ENCODE data around the gene FOXO1.
A peak's percentile ranks its signal among the peaks of the same experiment; 100 is the strongest.

FOXO1 gene

DNA sequence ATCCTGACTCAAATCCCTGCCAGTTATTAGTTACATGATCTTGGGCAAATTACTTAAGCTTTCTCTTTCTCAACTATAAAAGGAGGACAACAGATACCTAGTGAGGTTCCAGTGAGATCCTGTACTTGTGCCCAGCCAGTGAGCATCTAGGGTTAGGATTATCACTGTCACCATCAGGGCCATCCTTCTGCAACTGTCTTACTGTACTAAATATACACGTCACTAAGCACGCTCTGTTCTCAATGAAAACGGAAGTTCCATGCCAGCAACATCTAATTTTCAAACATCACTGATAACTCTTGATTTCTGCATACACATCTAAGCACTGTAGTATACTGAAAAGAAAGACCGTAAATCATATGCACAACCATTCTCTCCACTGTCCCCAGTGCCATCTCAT lies 70.0 kb downstream of the FOXO1 start:
- Histone ChIP-seq H3K4ac (ENCODE audit: low read depth, low read length) (peak overlapping the region; percentile 60), H3K9me3 (ENCODE audit: insufficient read depth, low read depth, low read length) (no peaks in the 10 kb centered on the region), H3K27ac (ENCODE audit: low read depth, low read length) (no peak overlapping the region), H3K23ac (ENCODE audit: low read length) (no peak overlapping the region), H2BK5ac (ENCODE audit: low read depth, low read length, poor library complexity) (no peak overlapping the region), H4K8ac (ENCODE audit: low read depth, low read length) (no peak overlapping the region), H3K36me3 (ENCODE audit: control insufficient read depth in 1 of 2, insufficient read depth in 2 of 2, low read length in 2 of 2) (no peaks in the 10 kb centered on the region), H3K4me3 (ENCODE audit: low read depth, low read length) (no peak overlapping the region), H2BK120ac (ENCODE audit: insufficient read depth, low read length, poor library complexity) (no peak overlapping the region), H3K14ac (ENCODE audit: low read length) (no peak overlapping the region), H3K9ac (ENCODE audit: low read length) (no peak overlapping the region), H3K79me2 (ENCODE audit: control insufficient read depth, insufficient read depth, low read length, poor library complexity) (peaks cover 9% of the 10 kb centered on the region), H3K4me2 (ENCODE audit: low read length) (no peak overlapping the region), H3K79me1 (ENCODE audit: low read length) (peaks cover 5% of the 10 kb centered on the region), H4K91ac (ENCODE audit: low read depth, low read length) (no peak overlapping the region), H2AFZ (ENCODE audit: insufficient read depth, low read length, poor library complexity) (no peak overlapping the region), H3K18ac (ENCODE audit: low read length) (no peak overlapping the region), H2BK12ac (ENCODE audit: low read length) (no peak overlapping the region), H4K12ac (ENCODE audit: low read depth, low read length) (no peak overlapping the region), H3K4me1 (ENCODE audit: control insufficient read depth in 1 of 2, insufficient read depth in 2 of 2, low read length in 2 of 2) (peaks cover 8 to 23% of the 10 kb centered on the region in 2 experiments), H3K27me3 (ENCODE audit: insufficient read depth, low read length) (no peaks in the 10 kb centered on the region), H2AK5ac (ENCODE audit: low read length) (no peak overlapping the region)
- no peak for DNase-seq
- no CpG with 5 or more reads among the region's 4 CpGs for WGBS (ENCODE audit: extremely low coverage, insufficient coverage, insufficient read length)

DNA sequence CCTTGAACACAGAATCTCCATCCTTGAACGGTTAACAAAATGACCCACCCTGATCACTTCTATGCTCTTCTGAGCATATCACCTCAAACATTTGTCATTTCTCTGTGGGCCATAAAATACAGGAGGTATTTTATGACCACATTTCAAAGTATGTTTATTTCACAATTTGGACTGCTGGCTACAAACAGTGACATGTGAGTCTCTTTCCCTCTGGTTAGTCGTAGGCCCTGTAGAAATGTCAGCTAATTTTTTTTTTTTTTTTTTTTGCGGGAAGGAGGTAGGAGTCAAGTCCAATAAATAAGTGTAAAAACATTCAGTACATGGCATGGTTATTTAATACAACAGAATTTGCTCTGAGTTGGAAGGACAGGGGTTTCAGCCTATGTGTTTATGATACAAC lies 70.7 kb downstream of the FOXO1 start:
- H3K23ac ChIP-seq (ENCODE audit: low read length) = no peak overlapping the region
- no CpG with 5 or more reads among the region's 3 CpGs for WGBS (ENCODE audit: extremely low coverage, insufficient coverage, insufficient read length)

DNA sequence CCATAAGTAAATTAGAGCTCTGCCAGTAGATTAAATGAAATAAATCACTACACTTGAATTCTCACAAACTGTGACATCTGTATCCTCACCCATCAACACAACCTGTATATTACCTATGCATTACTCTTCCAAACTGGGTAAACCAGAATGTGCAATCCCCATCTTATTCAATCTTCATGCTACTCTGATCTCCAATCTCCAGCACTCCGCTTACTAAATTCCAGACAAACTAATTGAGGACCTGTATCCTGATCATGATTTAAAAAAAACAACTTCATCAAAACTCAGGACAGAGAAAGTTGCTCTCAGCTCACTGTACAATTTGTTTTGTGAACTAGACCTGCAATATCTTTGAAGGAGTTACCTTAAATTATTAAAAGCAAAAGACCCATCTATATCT lies 74.4 kb downstream of the FOXO1 start:
- H4K8ac ChIP-seq (ENCODE audit: low read depth, low read length) = no peak overlapping the region
- H3K4ac ChIP-seq (ENCODE audit: low read depth, low read length) = peak overlapping the region; percentile 73
- H3K18ac ChIP-seq (ENCODE audit: low read length) = no peak overlapping the region
- peaks cover 11 to 28% of the 10 kb centered on the region in 2 experiments for H3K4me1 ChIP-seq (ENCODE audit: control insufficient read depth in 1 of 2, insufficient read depth in 2 of 2, low read length in 2 of 2)
- no peak overlapping the region for H2BK12ac ChIP-seq (ENCODE audit: low read length)
- H3K79me2 ChIP-seq (ENCODE audit: control insufficient read depth, insufficient read depth, low read length, poor library complexity) = peaks cover 11% of the 10 kb centered on the region
- no peak overlapping the region for H4K91ac ChIP-seq (ENCODE audit: low read depth, low read length)
- no peak overlapping the region for H2AK5ac ChIP-seq (ENCODE audit: low read length)
- no peak overlapping the region for H3K4me2 ChIP-seq (ENCODE audit: low read length)
- no peak overlapping the region for H3K14ac ChIP-seq (ENCODE audit: low read length)
- H2BK5ac ChIP-seq (ENCODE audit: low read depth, low read length, poor library complexity) = no peak overlapping the region
- H3K4me3 ChIP-seq (ENCODE audit: low read depth, low read length) = no peak overlapping the region
- H3K36me3 ChIP-seq (ENCODE audit: control insufficient read depth in 1 of 2, insufficient read depth in 2 of 2, low read length in 2 of 2) = no peaks in the 10 kb centered on the region
- H4K12ac ChIP-seq (ENCODE audit: low read depth, low read length) = no peak overlapping the region
- no peak overlapping the region for H3K9ac ChIP-seq (ENCODE audit: low read length)
- no CpG with 5 or more reads among the region's 1 CpG for WGBS (ENCODE audit: extremely low coverage, insufficient coverage, insufficient read length)
- DNase-seq = peak in 1 of 2 donors; percentile 72
- H2AFZ ChIP-seq (ENCODE audit: insufficient read depth, low read length, poor library complexity) = no peak overlapping the region
- peaks cover 5% of the 10 kb centered on the region for H3K79me1 ChIP-seq (ENCODE audit: low read length)
- H3K27ac ChIP-seq (ENCODE audit: low read depth, low read length) = no peak overlapping the region
- no peaks in the 10 kb centered on the region for H3K27me3 ChIP-seq (ENCODE audit: insufficient read depth, low read length)
- H3K9me3 ChIP-seq (ENCODE audit: insufficient read depth, low read depth, low read length) = no peaks in the 10 kb centered on the region
- H3K23ac ChIP-seq (ENCODE audit: low read length) = no peak overlapping the region
- no peak overlapping the region for H2BK120ac ChIP-seq (ENCODE audit: insufficient read depth, low read length, poor library complexity)

More for the DNA sequence above, 70.7 kb downstream of the FOXO1 start:
- Histone ChIP-seq H3K4me2 (ENCODE audit: low read length) (no peak overlapping the region), H3K79me1 (ENCODE audit: low read length) (peaks cover 5% of the 10 kb centered on the region), H4K91ac (ENCODE audit: low read depth, low read length) (no peak overlapping the region), H3K27me3 (ENCODE audit: insufficient read depth, low read length) (no peaks in the 10 kb centered on the region), H2AK5ac (ENCODE audit: low read length) (no peak overlapping the region), H2BK5ac (ENCODE audit: low read depth, low read length, poor library complexity) (no peak overlapping the region), H3K9me3 (ENCODE audit: insufficient read depth, low read depth, low read length) (no peaks in the 10 kb centered on the region), H3K4me1 (ENCODE audit: control insufficient read depth in 1 of 2, insufficient read depth in 2 of 2, low read length in 2 of 2) (peaks cover 12 to 29% of the 10 kb centered on the region in 2 experiments), H3K18ac (ENCODE audit: low read length) (no peak overlapping the region), H3K36me3 (ENCODE audit: control insufficient read depth in 1 of 2, insufficient read depth in 2 of 2, low read length in 2 of 2) (no peaks in the 10 kb centered on the region), H3K27ac (ENCODE audit: low read depth, low read length) (no peak overlapping the region), H3K4me3 (ENCODE audit: low read depth, low read length) (no peak overlapping the region), H3K14ac (ENCODE audit: low read length) (no peak overlapping the region), H2AFZ (ENCODE audit: insufficient read depth, low read length, poor library complexity) (no peak overlapping the region), H3K4ac (ENCODE audit: low read depth, low read length) (peak overlapping the region; percentile 27), H4K8ac (ENCODE audit: low read depth, low read length) (no peak overlapping the region), H4K12ac (ENCODE audit: low read depth, low read length) (no peak overlapping the region), H2BK120ac (ENCODE audit: insufficient read depth, low read length, poor library complexity) (no peak overlapping the region), H3K79me2 (ENCODE audit: control insufficient read depth, insufficient read depth, low read length, poor library complexity) (peaks cover 13% of the 10 kb centered on the region), H3K9ac (ENCODE audit: low read length) (no peak overlapping the region), H2BK12ac (ENCODE audit: low read length) (no peak overlapping the region)
- peak in 1 of 2 donors; percentile 81 for DNase-seq

DNA sequence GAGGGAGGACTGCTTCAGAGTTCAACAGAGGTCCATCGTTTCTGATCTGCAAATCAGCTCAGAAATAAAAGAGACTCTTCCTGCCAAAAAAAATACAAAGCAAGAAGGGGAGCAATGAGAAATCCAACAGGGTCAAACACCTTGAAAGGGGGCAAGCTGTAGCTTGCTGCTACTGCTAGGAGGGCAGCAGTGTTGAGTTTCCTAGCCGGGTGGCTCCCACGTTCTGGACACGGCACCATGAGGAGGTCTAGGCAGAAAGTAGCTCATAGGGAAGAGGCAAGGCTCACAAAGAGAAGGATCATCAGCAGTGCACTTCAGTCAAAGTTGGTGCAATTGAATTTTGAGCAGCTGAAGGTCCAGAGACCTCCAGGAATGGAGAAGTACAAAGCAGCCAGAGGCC lies 75.3 kb downstream of the FOXO1 start:
- Histone ChIP-seq H2BK12ac (ENCODE audit: low read length) (no peak overlapping the region), H3K4me2 (ENCODE audit: low read length) (no peak overlapping the region), H3K23ac (ENCODE audit: low read length) (no peak overlapping the region), H3K36me3 (ENCODE audit: control insufficient read depth in 1 of 2, insufficient read depth in 2 of 2, low read length in 2 of 2) (no peaks in the 10 kb centered on the region), H4K91ac (ENCODE audit: low read depth, low read length) (no peak overlapping the region), H3K9me3 (ENCODE audit: insufficient read depth, low read depth, low read length) (no peaks in the 10 kb centered on the region), H3K4me1 (ENCODE audit: control insufficient read depth in 1 of 2, insufficient read depth in 2 of 2, low read length in 2 of 2) (peaks cover 17 to 31% of the 10 kb centered on the region in 2 experiments), H3K27me3 (ENCODE audit: insufficient read depth, low read length) (no peaks in the 10 kb centered on the region), H2AK5ac (ENCODE audit: low read length) (no peak overlapping the region), H2AFZ (ENCODE audit: insufficient read depth, low read length, poor library complexity) (no peak overlapping the region), H2BK120ac (ENCODE audit: insufficient read depth, low read length, poor library complexity) (no peak overlapping the region), H3K27ac (ENCODE audit: low read depth, low read length) (no peak overlapping the region), H3K4me3 (ENCODE audit: low read depth, low read length) (no peak overlapping the region), H3K79me1 (ENCODE audit: low read length) (peaks cover 7% of the 10 kb centered on the region), H2BK5ac (ENCODE audit: low read depth, low read length, poor library complexity) (no peak overlapping the region), H3K9ac (ENCODE audit: low read length) (no peak overlapping the region), H4K8ac (ENCODE audit: low read depth, low read length) (peak overlapping the region; percentile 1), H3K14ac (ENCODE audit: low read length) (no peak overlapping the region), H3K4ac (ENCODE audit: low read depth, low read length) (peak overlapping the region; percentile 43), H3K18ac (ENCODE audit: low read length) (peak overlapping the region; percentile 8), H3K79me2 (ENCODE audit: control insufficient read depth, insufficient read depth, low read length, poor library complexity) (peaks cover 8% of the 10 kb centered on the region), H4K12ac (ENCODE audit: low read depth, low read length) (no peak overlapping the region)
- DNase-seq = no peak
- WGBS (ENCODE audit: extremely low coverage, insufficient coverage, insufficient read length) = no CpG with 5 or more reads among the region's 4 CpGs
